T-helper 2 cell treated with Interferon-gamma antibody and Interleukin-4, amounts not matched to agents 5 μg/mL and 100 μg/mL, for 36 hours (primary cell): ENCODE data around the gene LRRC26.
"Not testable (repeated sequence)": the region's sequence is repeated elsewhere in the genome, so short reads cannot be mapped to it uniquely, and the experiment has no call there.

Source experiments
- DNase-seq: peaks from one replicate; pipeline ENCODE4 v3.0.0; 2021; ENCODE audit warnings: low spot score
- H3K27ac Mint-ChIP-seq: one replicate; pipeline ENCODE4 v1.8.0; 2021; ENCODE audit warnings: mild to moderate bottlenecking, mixed read lengths
- H3K27me3 Mint-ChIP-seq: one replicate; pipeline ENCODE4 v1.8.0; 2021; ENCODE audit warnings: low read depth, mixed read lengths
- H3K36me3 Mint-ChIP-seq: one replicate; pipeline ENCODE4 v1.8.0; 2021; ENCODE audit warnings: low read depth, mixed read lengths
- H3K4me1 Mint-ChIP-seq: one replicate; pipeline ENCODE4 v1.8.0; 2021; ENCODE audit warnings: low read depth, mixed read lengths
- H3K4me3 Mint-ChIP-seq: one replicate; pipeline ENCODE4 v1.8.0; 2022; ENCODE audit warnings: mild to moderate bottlenecking, moderate library complexity, mixed read lengths
- H3K9me3 Mint-ChIP-seq: one replicate; pipeline ENCODE4 v1.8.0; 2021; ENCODE audit warnings: mixed read lengths

The LRRC26 gene

DNA sequence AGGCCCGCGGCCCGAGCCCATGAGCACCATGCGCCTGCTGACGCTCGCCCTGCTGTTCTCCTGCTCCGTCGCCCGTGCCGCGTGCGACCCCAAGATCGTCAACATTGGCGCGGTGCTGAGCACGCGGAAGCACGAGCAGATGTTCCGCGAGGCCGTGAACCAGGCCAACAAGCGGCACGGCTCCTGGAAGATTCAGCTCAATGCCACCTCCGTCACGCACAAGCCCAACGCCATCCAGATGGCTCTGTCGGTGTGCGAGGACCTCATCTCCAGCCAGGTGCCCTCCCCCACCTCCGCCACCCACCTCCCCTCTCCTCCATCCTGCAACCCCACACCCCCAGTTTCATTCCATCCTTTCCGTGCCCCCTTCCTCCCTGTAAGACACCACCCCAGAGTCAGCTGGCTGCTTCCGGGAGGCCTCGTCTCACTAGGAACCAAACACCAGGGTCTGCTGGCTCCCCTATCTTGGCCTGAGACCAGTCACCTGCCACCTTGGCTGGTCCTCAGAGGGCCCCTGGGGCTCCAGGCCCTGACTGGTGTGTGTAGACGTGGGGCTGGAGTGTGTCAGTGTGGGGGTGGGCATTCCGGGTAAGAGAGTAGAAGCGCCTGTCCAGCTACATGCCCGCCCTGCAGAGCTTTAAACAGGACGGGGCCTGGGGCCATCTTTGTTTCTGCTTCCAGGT is 30.2 kb downstream of the LRRC26 start:
- DNase-seq: no peak
- H3K4me1 Mint-ChIP-seq: peaks cover 3% of the 10 kb centered on the region
- no peaks in the 10 kb centered on the region for H3K9me3 Mint-ChIP-seq
- peak overlapping the region; percentile 20 for H3K27ac Mint-ChIP-seq
- peaks cover 42% of the 10 kb centered on the region for H3K27me3 Mint-ChIP-seq
- H3K36me3 Mint-ChIP-seq: no peaks in the 10 kb centered on the region
- no peak overlapping the region for H3K4me3 Mint-ChIP-seq

DNA sequence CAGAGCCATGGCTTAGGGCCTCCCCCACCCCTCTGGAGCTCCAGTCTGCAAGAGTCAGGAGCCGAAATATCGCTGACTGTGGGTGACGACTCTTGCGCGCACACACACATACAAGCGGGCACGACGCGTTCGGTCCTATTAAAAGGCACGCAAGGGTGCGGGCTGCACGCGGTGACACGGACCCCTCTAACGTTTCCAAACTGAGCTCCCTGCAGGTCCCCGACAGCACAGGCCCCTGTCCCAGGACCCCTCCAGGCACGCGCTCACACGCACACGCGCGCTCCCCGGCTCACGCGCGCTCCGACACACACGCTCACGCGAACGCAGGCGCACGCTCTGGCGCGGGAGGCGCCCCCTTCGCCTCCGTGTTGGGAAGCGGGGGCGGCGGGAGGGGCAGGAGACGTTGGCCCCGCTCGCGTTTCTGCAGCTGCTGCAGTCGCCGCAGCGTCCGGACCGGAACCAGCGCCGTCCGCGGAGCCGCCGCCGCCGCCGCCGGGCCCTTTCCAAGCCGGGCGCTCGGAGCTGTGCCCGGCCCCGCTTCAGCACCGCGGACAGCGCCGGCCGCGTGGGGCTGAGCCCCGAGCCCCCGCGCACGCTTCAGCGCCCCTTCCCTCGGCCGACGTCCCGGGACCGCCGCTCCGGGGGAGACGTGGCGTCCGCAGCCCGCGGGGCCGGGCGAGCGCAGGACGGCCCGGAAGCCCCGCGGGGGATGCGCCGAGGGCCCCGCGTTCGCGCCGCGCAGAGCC is 31.0 kb downstream of the LRRC26 start, which contains the start of gene GRIN1:
GRIN1 (plus strand) TSS at position 433 of the 746 bp plus-strand sequence. CDS start 333 bp downstream, outside the sequence.
- peak; percentile 41 for DNase-seq
- Mint-ChIP-seq H3K4me3 (no peak within 1 kb of the TSS), H3K36me3 (no peaks in the 10 kb centered on the region), H3K27me3 (peaks cover 42% of the 10 kb centered on the region), H3K27ac (peak within 1 kb of the TSS; percentile 20), H3K4me1 (peaks cover 3% of the 10 kb centered on the region), H3K9me3 (no peaks in the 10 kb centered on the region)

DNA sequence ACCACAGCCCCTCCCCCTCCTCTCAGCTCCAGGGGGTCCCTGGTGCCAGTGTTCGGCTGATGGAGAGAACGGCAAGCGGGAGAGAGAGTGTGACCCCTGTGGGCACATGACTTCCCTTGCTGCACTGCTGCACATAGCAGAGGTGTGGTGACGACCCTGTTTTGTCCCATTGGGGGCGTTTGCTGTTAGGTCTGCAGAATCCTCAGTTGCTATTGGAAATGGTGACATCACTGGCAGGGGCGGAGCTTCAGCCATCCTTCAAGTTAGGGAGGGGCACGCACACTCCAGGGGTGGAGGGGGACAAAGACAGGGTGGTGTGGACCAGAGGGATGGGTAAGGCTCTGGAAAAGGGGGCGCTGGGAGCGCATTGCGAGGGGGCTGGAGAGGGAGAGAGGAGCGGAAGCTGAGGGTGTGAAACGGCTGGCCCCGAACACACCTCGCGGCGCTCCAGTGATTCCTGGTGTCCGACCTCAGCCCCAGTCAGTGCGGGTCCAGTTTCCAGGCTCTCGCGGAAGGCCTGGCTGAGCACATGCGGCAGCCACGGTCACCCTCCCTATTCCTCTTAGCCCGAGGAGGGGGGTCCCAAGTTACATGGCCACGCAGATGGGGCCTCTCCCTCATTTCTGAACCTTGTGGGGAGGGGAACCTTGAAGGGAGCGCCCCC is 31.7 kb downstream of the LRRC26 start:
- no peak overlapping the region for H3K4me3 Mint-ChIP-seq
- no peaks in the 10 kb centered on the region for H3K9me3 Mint-ChIP-seq
- no peak overlapping the region for H3K27ac Mint-ChIP-seq
- no peaks in the 10 kb centered on the region for H3K36me3 Mint-ChIP-seq
- H3K27me3 Mint-ChIP-seq: peaks cover 42% of the 10 kb centered on the region
- peaks cover 3% of the 10 kb centered on the region for H3K4me1 Mint-ChIP-seq
- no peak for DNase-seq

DNA sequence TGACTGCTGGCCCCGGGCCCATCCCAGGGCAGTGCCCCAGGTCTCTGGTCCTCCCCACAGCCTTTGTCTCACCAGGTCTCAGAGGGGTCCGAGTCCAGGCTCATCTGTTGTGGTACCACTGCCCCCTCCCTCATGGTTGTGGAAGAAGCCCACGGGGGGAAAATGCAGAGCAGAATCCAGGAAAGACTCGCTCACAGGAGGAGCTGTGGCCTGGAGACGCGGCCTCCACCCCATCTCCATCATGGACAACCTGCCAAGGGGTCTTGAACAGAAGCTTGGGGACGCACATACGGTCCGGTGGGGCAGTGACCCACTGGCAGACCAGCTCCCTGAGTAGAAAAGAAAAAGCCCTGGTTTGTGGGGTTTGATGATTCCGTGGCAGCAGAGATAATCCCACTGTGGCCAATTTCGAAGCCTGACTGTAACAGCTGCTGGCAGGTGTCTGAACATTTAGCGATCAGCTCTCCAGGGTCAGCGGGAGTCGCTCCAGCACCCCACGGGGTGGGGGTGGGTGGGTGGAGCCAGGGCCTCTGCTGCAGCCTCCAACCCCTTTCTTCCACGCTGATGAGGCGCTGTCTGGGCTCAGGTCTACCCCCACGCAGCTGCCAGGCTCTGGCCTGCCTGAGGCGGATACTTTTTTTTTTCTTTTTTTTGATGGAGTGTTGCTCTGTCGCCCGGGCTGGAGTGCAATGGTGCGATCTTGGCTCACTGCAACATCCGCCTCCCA is 32.8 kb downstream of the LRRC26 start:
- peaks cover 42% of the 10 kb centered on the region for H3K27me3 Mint-ChIP-seq
- no peak for DNase-seq
- H3K27ac Mint-ChIP-seq: no peak overlapping the region
- H3K4me3 Mint-ChIP-seq: no peak overlapping the region
- no peaks in the 10 kb centered on the region for H3K9me3 Mint-ChIP-seq
- H3K36me3 Mint-ChIP-seq: no peaks in the 10 kb centered on the region
- peaks cover 3% of the 10 kb centered on the region for H3K4me1 Mint-ChIP-seq

DNA sequence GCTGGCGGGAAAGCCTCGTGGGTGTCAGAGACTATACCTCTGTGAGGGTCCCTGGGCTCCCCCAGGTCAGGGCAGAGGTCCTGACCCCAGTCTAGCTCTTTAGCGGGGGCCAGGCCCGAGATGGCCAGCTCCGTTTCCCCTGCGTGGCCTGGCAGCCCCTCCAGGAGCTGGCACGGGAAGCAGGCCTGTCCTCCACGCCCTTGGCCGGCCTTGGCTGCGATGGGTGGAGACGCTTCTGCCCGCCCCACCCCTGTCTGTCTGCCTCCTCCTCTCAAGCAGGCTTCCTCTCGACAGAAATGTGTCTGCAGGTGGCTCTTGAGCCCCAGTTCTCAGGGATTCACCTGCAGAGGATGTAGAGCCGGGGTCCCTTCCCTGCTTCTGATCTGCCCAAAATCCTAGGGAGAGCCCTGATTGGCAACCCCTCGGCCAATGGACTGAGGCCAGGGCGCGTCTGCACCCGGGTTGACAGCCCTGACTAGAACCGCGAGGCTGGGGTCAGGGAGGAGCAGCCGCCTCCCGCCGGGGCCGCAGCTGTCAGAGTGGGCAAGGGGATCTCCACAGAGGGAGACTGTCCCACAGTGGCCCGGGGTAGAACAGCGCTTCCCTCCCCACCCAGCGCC is 33.5 kb downstream of the LRRC26 start:
- H3K36me3 Mint-ChIP-seq: no peaks in the 10 kb centered on the region
- no peak for DNase-seq
- no peak overlapping the region for H3K4me3 Mint-ChIP-seq
- no peak overlapping the region for H3K27ac Mint-ChIP-seq
- H3K9me3 Mint-ChIP-seq: no peaks in the 10 kb centered on the region
- peaks cover 40% of the 10 kb centered on the region for H3K27me3 Mint-ChIP-seq
- peaks cover 3% of the 10 kb centered on the region for H3K4me1 Mint-ChIP-seq

DNA sequence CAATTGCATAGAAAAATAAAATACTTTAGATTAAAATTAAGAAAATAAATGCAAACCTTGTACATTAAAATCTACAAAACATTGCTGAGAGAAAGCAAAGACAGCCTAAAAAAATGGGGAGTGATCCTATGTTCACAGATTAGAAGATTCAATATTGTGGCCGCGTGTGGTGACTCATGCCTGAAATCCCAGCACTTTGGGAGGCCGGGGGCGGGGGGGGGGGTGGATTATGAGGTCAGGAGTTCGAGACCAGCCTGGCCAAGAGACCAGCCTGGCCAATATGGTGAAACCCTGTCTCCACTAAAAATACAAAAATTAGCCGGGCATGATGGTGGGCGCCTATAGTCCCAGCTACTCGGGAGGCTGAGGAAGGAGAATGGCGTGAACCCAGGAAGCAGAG is 34.7 kb downstream of the LRRC26 start:
- H3K27me3 Mint-ChIP-seq: peaks cover 34% of the 10 kb centered on the region
- H3K9me3 Mint-ChIP-seq, H3K4me1 Mint-ChIP-seq, H3K36me3 Mint-ChIP-seq, H3K4me3 Mint-ChIP-seq, H3K27ac Mint-ChIP-seq, DNase-seq: not testable (repeated sequence)

DNA sequence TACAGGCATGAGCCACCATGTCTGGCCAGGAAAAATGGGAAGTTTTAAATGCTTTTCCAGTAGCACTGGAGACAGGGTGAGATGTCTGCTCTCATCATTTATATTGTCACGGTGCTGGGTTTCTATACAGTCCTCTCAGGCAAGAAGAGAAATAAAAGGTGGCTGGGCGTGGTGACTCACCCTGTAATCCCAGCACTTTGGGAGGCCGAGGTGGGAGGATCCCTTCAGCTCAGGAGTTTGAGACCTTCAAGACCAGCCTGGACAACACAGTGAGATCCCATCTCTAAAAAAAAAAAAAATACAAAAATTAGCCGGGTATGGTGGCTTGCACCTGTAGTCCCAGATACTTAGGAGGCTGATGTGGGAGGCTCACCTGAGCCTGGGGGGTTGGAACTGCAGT is 35.7 kb downstream of the LRRC26 start:
- no peak overlapping the region for H3K27ac Mint-ChIP-seq
- DNase-seq: no peak
- H3K4me1 Mint-ChIP-seq: peaks cover 2% of the 10 kb centered on the region
- no peak overlapping the region for H3K4me3 Mint-ChIP-seq
- H3K36me3 Mint-ChIP-seq: no peaks in the 10 kb centered on the region
- no peaks in the 10 kb centered on the region for H3K9me3 Mint-ChIP-seq
- H3K27me3 Mint-ChIP-seq: peaks cover 26% of the 10 kb centered on the region

DNA sequence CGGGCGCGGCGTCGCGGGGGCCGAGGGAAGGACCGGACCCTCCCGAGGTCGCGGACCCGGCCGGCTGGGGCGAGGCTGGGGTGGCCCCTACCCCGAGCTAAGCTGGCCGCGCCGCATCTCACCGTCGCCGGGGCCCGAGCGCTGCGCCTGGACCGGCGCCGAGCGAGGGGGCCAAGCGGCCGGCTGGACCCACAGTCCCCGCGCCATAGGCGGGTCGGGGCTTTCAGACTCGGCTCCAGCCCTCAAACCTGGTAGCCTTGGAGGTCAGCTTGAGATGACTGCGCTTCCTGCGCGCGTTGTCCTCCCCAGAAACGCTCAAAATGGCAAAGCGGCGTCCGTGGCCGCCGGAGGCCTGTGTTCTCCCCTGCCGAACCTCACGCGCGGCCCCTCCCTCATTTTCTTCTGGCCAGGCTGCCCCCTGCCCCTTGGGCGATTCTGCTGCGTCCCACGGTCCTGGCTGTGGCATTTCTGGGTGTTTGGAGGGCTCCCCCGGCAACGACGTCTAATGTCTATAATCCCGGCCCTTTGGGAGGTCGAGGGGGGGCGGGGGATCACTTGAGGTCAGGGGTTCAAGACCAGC is 39.6 kb downstream of the LRRC26 start:
- no peak for DNase-seq
- Mint-ChIP-seq H3K4me1 (peaks cover 26% of the 10 kb centered on the region), H3K9me3 (no peaks in the 10 kb centered on the region), H3K36me3 (peaks cover 1% of the 10 kb centered on the region), H3K4me3 (peak overlapping the region; percentile 86), H3K27ac (peak overlapping the region; percentile 81), H3K27me3 (peaks cover 7% of the 10 kb centered on the region)

DNA sequence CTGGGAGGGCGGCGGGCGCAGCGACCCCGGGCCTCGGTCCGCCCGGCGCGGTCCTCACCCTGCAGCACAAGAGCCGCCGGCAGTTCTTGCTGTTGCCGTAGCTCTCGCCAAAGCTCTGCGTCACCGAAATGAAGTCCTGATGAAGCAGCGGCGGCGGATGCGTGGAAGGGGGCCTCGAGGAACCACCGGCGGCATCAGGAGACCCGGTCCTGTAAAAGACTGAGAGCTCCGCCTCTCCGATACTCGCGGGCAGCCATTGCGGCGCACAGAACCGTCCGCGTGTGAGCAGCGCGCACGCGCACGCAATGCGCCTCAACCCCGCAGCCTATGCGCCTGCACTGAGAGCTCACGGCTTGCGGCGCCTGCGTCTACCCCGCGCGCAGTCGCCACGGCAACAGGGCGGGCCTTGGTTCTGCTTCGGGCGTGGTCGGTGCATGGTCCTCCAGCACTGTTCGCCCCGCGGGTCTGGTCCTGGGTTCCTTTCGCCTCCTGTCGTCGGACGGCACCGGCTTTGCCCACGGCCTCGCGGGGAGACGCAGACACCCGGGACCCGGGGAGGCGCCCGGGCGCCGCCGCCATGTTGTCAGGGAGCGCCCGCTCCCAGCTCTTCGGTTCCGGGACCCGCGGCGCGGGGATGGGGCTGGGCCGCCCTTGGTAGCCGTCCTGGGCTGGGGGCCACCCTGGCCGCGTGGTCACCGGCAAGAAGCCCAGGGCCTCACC is 40.2 kb downstream of the LRRC26 start:
- DNase-seq: peak; percentile 93
- H3K27ac Mint-ChIP-seq: peak overlapping the region; percentile 91
- peaks cover 26% of the 10 kb centered on the region for H3K4me1 Mint-ChIP-seq
- H3K36me3 Mint-ChIP-seq: peaks cover 1% of the 10 kb centered on the region
- no peaks in the 10 kb centered on the region for H3K9me3 Mint-ChIP-seq
- H3K27me3 Mint-ChIP-seq: peaks cover 5% of the 10 kb centered on the region
- peak overlapping the region; percentile 85 for H3K4me3 Mint-ChIP-seq

DNA sequence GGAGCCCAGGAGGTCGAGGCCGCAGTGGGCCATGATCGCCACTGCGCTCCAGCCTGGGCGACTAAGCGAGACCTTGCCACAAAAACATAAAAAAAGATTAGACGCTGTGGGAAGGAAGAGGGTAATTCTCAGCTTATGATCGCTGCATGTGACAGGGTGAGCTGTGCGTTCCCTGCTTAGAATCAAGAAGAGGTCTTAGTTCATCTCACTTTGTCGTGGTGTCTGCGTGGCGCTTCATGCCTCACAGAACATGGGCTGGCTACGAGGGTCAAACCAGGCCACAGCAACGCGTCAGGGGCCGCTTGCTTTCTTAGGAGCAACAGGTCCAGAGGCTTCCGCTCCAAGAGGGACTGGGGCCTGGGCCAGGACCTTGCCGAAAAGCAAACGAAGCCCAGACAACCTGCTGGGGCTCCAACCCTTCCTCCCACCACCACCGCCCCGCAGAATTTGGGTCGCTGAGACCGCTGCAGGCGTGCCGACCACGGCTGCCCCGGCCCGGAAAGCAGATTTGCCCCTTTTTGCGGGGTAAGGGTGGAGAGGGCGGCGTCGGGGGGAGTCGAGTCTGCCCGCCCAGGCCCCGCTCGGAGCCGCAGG is 40.9 kb downstream of the LRRC26 start:
- Mint-ChIP-seq H3K36me3 (peaks cover 1% of the 10 kb centered on the region), H3K4me3 (peak overlapping the region; percentile 90), H3K4me1 (peaks cover 26% of the 10 kb centered on the region), H3K9me3 (no peaks in the 10 kb centered on the region), H3K27me3 (peaks cover 5% of the 10 kb centered on the region), H3K27ac (peak overlapping the region; percentile 91)
- DNase-seq: peak; percentile 16

DNA sequence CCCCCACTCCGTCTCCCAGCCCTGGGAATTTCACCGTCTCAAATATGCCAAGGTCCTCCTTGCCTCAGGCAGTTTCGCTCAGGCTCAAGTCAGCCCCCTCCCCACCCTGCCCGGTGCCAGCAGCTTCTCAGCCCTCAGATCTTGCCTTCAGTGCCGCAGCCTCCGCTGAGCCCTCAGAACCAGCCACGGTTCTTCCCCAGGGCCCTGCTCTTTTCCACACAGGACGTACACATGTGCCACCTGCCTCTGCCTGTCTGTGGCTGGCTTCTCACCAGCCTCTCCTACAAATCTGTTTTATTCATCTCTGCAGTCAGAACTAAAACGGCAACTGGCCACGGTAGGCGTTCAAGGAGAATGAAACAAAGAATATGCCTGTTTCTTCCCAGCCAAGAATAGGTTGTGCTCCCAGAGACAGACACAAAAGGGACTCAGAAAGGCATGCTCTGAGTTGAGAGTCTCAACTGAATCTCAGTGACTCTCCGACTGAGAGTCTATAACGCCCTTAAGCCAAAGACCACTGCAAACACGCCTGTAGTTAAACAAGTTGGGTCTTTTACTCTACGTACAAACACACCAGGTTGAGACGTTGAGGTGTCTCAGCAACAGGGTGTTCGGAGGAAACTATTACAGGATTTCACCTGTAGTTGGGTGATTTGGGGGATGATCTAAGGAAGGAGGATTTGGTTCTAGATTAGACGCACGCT is 41.5 kb downstream of the LRRC26 start:
- peaks cover 1% of the 10 kb centered on the region for H3K36me3 Mint-ChIP-seq

More for the DNA sequence above, 41.5 kb downstream of the LRRC26 start:
- DNase-seq: no peak
- no peaks in the 10 kb centered on the region for H3K9me3 Mint-ChIP-seq
- H3K27me3 Mint-ChIP-seq: peaks cover 5% of the 10 kb centered on the region
- peak overlapping the region; percentile 91 for H3K27ac Mint-ChIP-seq
- H3K4me3 Mint-ChIP-seq: peak overlapping the region; percentile 90
- H3K4me1 Mint-ChIP-seq: peaks cover 26% of the 10 kb centered on the region
